SK-N-SH (cell line): ENCODE measurements around the gene C1QC. TPM values are rescaled to one million over a fixed set of nuclear protein-coding genes. Genes with fewer than 3 reads are reported as not detected.

Experiments used
- CTCF ChIA-PET: fragments of 300-600, 350-600 bp; formaldehyde crosslinking; extraction: SDS; loops from one replicate; lab custom pipeline; 2021; lab: Yijun Ruan, JAX
- POLR2A ChIA-PET: fragments of 350-600 bp; sonication (Branson Sonifier 250); formaldehyde crosslinking; extraction: SDS; loops from one replicate; lab custom pipeline; 2020; ENCODE audit warnings: antibody characterized with exemption, inconsistent platforms; lab: Yijun Ruan, JAX
- DNase-seq: peaks from one replicate; pipeline ENCODE4 v3.0.0; 2012
- H2AFZ ChIP-seq: fragments of 200-600 bp; sonication (generic); 2 replicates; pipeline ENCODE4 v1.8.1; 2016; ENCODE audit warnings: antibody characterized with exemption, mild to moderate bottlenecking, low read depth
- H3F3A ChIP-seq: fragments of 200-600 bp; sonication (generic); replicated peaks from 2 replicates; pipeline ENCODE3; 2016; ENCODE audit warnings: antibody characterized with exemption, mild to moderate bottlenecking; ENCODE audit not compliant: insufficient read depth
- H3K27ac ChIP-seq, 2 experiments: fragments of 200-500 bp in 1 of 2; fragments of 200-600 bp in 1 of 2; sonication (Bioruptor generic) in 1 of 2; sonication (generic), shearing (Covaris generic) in 1 of 2; 2 replicates each; pipeline versions ENCODE4 v1.5.1 to v1.6.1; 2014 to 2016; ENCODE audit warnings: low read depth in 2 of 2, inconsistent platforms in 1 of 2, low read length in 1 of 2, mild to moderate bottlenecking in 1 of 2, mixed read lengths in 1 of 2
- H3K27me3 ChIP-seq: fragments of 200-600 bp; sonication (generic), shearing (Covaris generic); 2 replicates; pipeline ENCODE4 v1.6.1; 2016; ENCODE audit warnings: mixed run types; ENCODE audit not compliant: insufficient read depth
- H3K36me3 ChIP-seq, 2 experiments: fragments of 200-500 bp in 1 of 2; fragments of 200-600 bp in 1 of 2; sonication (Bioruptor generic) in 1 of 2; sonication (generic) in 1 of 2; replicated peaks in 1 of 2; 2 replicates each; pipeline versions ENCODE3 to v1.5.1; 2014 to 2016; ENCODE audit warnings: low read length in 1 of 2, mild to moderate bottlenecking in 1 of 2; ENCODE audit not compliant: insufficient read depth in 2 of 2, control insufficient read depth in 1 of 2
- H3K4me1 ChIP-seq, 2 experiments: fragments of 200-500 bp in 1 of 2; fragments of 200-600 bp in 1 of 2; sonication (Bioruptor generic) in 1 of 2; sonication (generic), shearing (Covaris generic) in 1 of 2; 2 replicates each; pipeline versions ENCODE4 v1.5.1 to v1.6.1; 2014 to 2016; ENCODE audit warnings: low read depth in 1 of 2, low read length in 1 of 2, mixed run types in 1 of 2; ENCODE audit not compliant: insufficient read depth in 2 of 2, control insufficient read depth in 1 of 2
- H3K4me2 ChIP-seq: fragments of 200-600 bp; sonication (generic), shearing (Covaris generic); 2 replicates; pipeline ENCODE4 v1.6.1; 2017; ENCODE audit warnings: mixed run types
- H3K4me3 ChIP-seq, 2 experiments: fragments of 200-500 bp in 1 of 2; fragments of 200-600 bp in 1 of 2; sonication (Bioruptor generic) in 1 of 2; sonication (generic), shearing (Covaris generic) in 1 of 2; 2 replicates each; pipeline versions ENCODE4 v1.5.1 to v1.8.1; 2014 to 2016; ENCODE audit warnings: low read depth in 2 of 2, inconsistent platforms in 1 of 2, low read length in 1 of 2, mild to moderate bottlenecking in 1 of 2, mixed read lengths in 1 of 2, moderate library complexity in 1 of 2
- H3K79me2 ChIP-seq: fragments of 200-600 bp; sonication (generic); 2 replicates; pipeline ENCODE4 v1.8.1; 2017; ENCODE audit warnings: mild to moderate bottlenecking; ENCODE audit not compliant: insufficient read depth
- H3K9ac ChIP-seq: fragments of 200-600 bp; sonication (generic); 2 replicates; pipeline ENCODE4 v1.6.1; 2017; ENCODE audit warnings: mixed run types
- H3K9me2 ChIP-seq: fragments of 200-600 bp; sonication (generic); 2 replicates; pipeline ENCODE4 v1.6.1; 2017; ENCODE audit warnings: mixed run types
- H3K9me3 ChIP-seq: fragments of 200-600 bp; sonication (generic); 2 replicates; pipeline ENCODE4 v1.6.1; 2017; ENCODE audit warnings: mixed run types, mild to moderate bottlenecking, moderate library complexity
- H4K20me1 ChIP-seq: fragments of 200-600 bp; sonication (generic); 2 replicates; pipeline ENCODE4 v1.6.1; 2017; ENCODE audit warnings: mild to moderate bottlenecking, mixed run types; ENCODE audit not compliant: insufficient read depth
- ELF1 ChIP-seq: IDR thresholded peaks from 2 replicates; pipeline ENCODE4 v1.4.0; 2012
- FOXJ3 ChIP-seq: sonication (generic); formaldehyde crosslinking; IDR thresholded peaks from 2 replicates; pipeline ENCODE4 v1.5.1; 2020; ENCODE audit warnings: mild to moderate bottlenecking, missing genetic modification reagents
- GATA2 ChIP-seq: sonication (generic); formaldehyde crosslinking; IDR thresholded peaks from 2 replicates; pipeline ENCODE4 v1.5.0; 2020; ENCODE audit warnings: mild to moderate bottlenecking, missing genetic modification reagents
- MEF2A ChIP-seq: IDR thresholded peaks from 2 replicates; pipeline ENCODE4 v1.4.0; 2012; ENCODE audit warnings: low read depth, borderline replicate concordance
- MXI1 ChIP-seq: IDR thresholded peaks from 2 replicates; pipeline ENCODE4 v1.6.1; 2012; ENCODE audit warnings: mild to moderate bottlenecking, low read depth, low read length, improper control_type of control experiment
- PBX3 ChIP-seq: IDR thresholded peaks from 2 replicates; pipeline ENCODE4; 2012
- RAD21 ChIP-seq: IDR thresholded peaks from 2 replicates; pipeline ENCODE4 v1.6.1; 2012; ENCODE audit warnings: mild to moderate bottlenecking, low read length
- RCOR1 ChIP-seq: fragments of 150-350 bp; IDR thresholded peaks from 2 replicates; pipeline ENCODE4 v1.6.1; 2017; ENCODE audit warnings: antibody characterized with exemption, low read length
- REST ChIP-seq: IDR thresholded peaks from 2 replicates; pipeline ENCODE4 v1.6.1; 2012; ENCODE audit warnings: mild to moderate bottlenecking, low read depth, low read length, moderate library complexity
- RFX5 ChIP-seq: IDR thresholded peaks from 2 replicates; pipeline ENCODE4 v1.6.1; 2012; ENCODE audit warnings: mild to moderate bottlenecking, improper control_type of control experiment, low read length
- SIN3A ChIP-seq: IDR thresholded peaks from 2 replicates; pipeline ENCODE4 v1.6.1; 2012; ENCODE audit warnings: low read depth, mild to moderate bottlenecking, low read length, moderate library complexity, borderline replicate concordance
- TAF1 ChIP-seq: IDR thresholded peaks from 2 replicates; pipeline ENCODE4 v1.6.1; 2012; ENCODE audit warnings: low read depth, mild to moderate bottlenecking, low read length, moderate library complexity, borderline replicate concordance
- WGBS: methylation state at CpG from one replicate; pipeline ENCODE4 v1.1.6; 2017; ENCODE audit warnings: low lambda C conversion rate; 5-methylcytosine and 5-hydroxymethylcytosine counted together
- polyA plus RNA-seq, 3 experiments: library from polyadenylated mRNA; depleted of rRNA; stranded (reverse); fragments of >200 nt; gene quantifications; 2 replicates each; pipeline ENCODE4 v1.2.3, GENCODE V29; 2012
- TF ChIP-seq, protein P1 (sequence below): IDR thresholded peaks from 2 replicates; pipeline ENCODE4 v1.4.0; 2012; ENCODE audit warnings: low read depth, borderline replicate concordance
- TF ChIP-seq, protein P2 (sequence below): IDR thresholded peaks from 2 replicates; pipeline ENCODE4 v1.4.0; 2012; ENCODE audit warnings: low read depth

Gene C1QC
- polyA plus RNA-seq, 1 of the 3 experiments (the other 2 are of a cell fraction): not detected

- H4K20me1 ChIP-seq: no peaks in the 10 kb centered on the region
- WGBS: 70% methylated on average over 7 of the region's 7 CpGs
- ChIA-PET POLR2A (no interaction called here), CTCF (interaction anchor here (2.5 kb wide), 1 partner anchor 84 kb away, joined by 11 read pairs; no protein-coding TSS in a partner anchor)
- no peak overlapping the region for H3K9ac ChIP-seq
- H3K36me3 ChIP-seq: no peaks in the 10 kb centered on the region
- H3K4me1 ChIP-seq: peaks cover 0 to 4% of the 10 kb centered on the region in 2 experiments; a peak in 1 of 4 replicates
- no peaks in the 10 kb centered on the region for H3K9me2 ChIP-seq
- H3K27ac ChIP-seq: no peak overlapping the region
- no peak overlapping the region for H2AFZ ChIP-seq
- no peaks in the 10 kb centered on the region for H3K79me2 ChIP-seq
- H3K4me2 ChIP-seq: no peak overlapping the region
- no peak for TF ChIP-seq MXI1
- TF ChIP-seq RAD21: no peak
- TF ChIP-seq REST: peak; percentile 98
- TF ChIP-seq RCOR1: no peak
- no peak for DNase-seq
- H3K9me3 ChIP-seq: no peaks in the 10 kb centered on the region
- no peaks in the 10 kb centered on the region for H3F3A ChIP-seq
- H3K4me3 ChIP-seq: no peak overlapping the region
- no peaks in the 10 kb centered on the region; the same call in 1 of the 2 replicates for H3K27me3 ChIP-seq
Measured at GRCh38 chr1:22611530-22611947, 31.9 kb upstream of the C1QC start.

DNA sequence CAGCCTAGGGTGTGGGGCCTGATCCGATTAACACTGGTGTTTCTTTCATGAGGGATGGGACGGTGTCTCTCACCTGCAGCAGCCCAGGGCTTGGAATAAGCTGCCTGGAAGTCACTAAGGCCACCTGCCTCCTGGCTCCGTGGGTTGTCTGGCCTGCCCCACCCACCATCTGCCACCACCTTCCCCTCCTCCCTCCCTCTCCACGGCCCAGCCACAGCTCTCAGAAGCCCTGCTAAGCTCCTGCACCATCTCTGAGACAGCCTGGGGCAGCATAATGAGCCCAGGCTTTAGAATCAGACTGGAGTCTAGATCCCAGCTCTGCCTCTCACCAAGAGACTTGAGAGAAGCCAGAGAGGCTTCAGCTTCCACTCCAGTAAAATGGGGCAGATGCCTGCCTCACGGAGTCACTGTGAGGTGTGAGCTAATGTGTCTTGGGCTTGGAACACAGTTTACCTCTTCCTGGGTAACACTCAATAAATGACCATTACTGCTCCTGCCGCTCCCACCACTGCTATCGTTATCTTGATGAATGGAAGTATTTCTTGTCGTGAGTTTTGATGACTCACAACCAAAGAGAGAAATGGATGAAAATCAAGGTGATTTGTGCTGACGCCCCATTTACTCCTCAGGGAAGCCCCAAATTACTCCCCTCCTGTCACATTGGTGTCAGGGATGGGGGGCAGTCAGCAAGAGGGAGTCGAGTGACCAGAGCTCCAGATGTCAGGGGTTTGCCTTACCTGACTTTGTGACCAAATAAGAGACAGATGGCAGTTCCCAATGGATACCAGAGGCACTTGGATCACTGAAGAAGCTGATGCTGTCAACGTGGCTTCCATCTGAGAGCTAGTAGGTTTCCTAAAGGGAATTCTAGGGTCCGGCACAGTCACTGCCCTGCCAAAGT, 30.5 kb upstream of the C1QC start:
- no peaks in the 10 kb centered on the region for H3K36me3 ChIP-seq
- ChIA-PET POLR2A (interaction anchor here (0.6 kb wide), 1 partner anchor 48 kb away, joined by 3 read pairs; no protein-coding TSS in a partner anchor), CTCF (interaction anchor here (0.7 to 2.5 kb wide), 5 partner anchors 8 to 833 kb away, joined by 3 to 12 read pairs (median 4); no protein-coding TSS in a partner anchor)
- H3K79me2 ChIP-seq: no peaks in the 10 kb centered on the region
- peaks cover 0 to 4% of the 10 kb centered on the region in 2 experiments; a peak in 1 of 4 replicates for H3K4me1 ChIP-seq
- H3F3A ChIP-seq: no peaks in the 10 kb centered on the region
- WGBS: 44% methylated on average over 11 of the region's 12 CpGs
- no peak overlapping the region for H3K4me3 ChIP-seq
- no peak overlapping the region for H3K4me2 ChIP-seq
- no peak overlapping the region for H3K27ac ChIP-seq
- no peaks in the 10 kb centered on the region for H3K9me3 ChIP-seq
- no peaks in the 10 kb centered on the region for H4K20me1 ChIP-seq
- no peaks in the 10 kb centered on the region for H3K9me2 ChIP-seq
- peak; percentile 56 for DNase-seq
- H3K27me3 ChIP-seq: no peaks in the 10 kb centered on the region; the same call in none of the 2 replicates
- no peak overlapping the region for H3K9ac ChIP-seq
- H2AFZ ChIP-seq: no peak overlapping the region
- TF ChIP-seq MXI1 (no peak), PBX3 (no peak), TAF1 (no peak), ELF1 (no peak), RCOR1 (no peak), FOXJ3 (CRISPR knock-in tag) (no peak), SIN3A (no peak), RFX5 (no peak), REST (no peak), GATA2 (CRISPR knock-in tag) (no peak), MEF2A (no peak)
- TF ChIP-seq, protein P1, sequence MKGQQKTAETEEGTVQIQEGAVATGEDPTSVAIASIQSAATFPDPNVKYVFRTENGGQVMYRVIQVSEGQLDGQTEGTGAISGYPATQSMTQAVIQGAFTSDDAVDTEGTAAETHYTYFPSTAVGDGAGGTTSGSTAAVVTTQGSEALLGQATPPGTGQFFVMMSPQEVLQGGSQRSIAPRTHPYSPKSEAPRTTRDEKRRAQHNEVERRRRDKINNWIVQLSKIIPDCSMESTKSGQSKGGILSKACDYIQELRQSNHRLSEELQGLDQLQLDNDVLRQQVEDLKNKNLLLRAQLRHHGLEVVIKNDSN: no peak
- TF ChIP-seq, protein P2, sequence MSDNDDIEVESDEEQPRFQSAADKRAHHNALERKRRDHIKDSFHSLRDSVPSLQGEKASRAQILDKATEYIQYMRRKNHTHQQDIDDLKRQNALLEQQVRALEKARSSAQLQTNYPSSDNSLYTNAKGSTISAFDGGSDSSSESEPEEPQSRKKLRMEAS: no peak
